ENCODE data around the gene ABHD11. TPM values are rescaled to one million over a fixed set of nuclear protein-coding genes. Genes with fewer than 3 reads are reported as not detected.
A peak's percentile ranks its signal among the peaks of the same experiment; 100 is the strongest.

The ABHD11 gene
- total RNA-seq, 1 experiment from 2014 or later, result 67.7 TPM

- TF ChIP-seq CTCF (IDR thresholded peaks at IDR 0.05; ENCODE audit: unreplicated experiment), result no peak
- Mint-ChIP-seq H3K27me3 (ENCODE audit: unreplicated experiment) (no peaks in the 10 kb centered on the region), H3K4me3 (ENCODE audit: low read depth, unreplicated experiment) (no peak overlapping the region), H3K36me3 (ENCODE audit: insufficient read depth, unreplicated experiment) (peaks cover 63% of the 10 kb centered on the region), H3K4me1 (ENCODE audit: low read depth, unreplicated experiment) (peaks cover 16% of the 10 kb centered on the region), H3K9me3 (ENCODE audit: low read depth, unreplicated experiment) (no peaks in the 10 kb centered on the region), H3K27ac (ENCODE audit: unreplicated experiment) (no peak overlapping the region)
- intact Hi-C loops (cut with micrococcal nuclease; ENCODE audit: unreplicated experiment), result no loop called here
- CTCF ChIA-PET, result interaction anchor here (0.7 kb wide), 1 partner anchor 99 kb away, joined by 3 read pairs; no protein-coding TSS in a partner anchor
- BruUV-seq (replicated peaks), result no TSS peak
- DNase-seq, result no peak
Observed at GRCh38 chr7:73705551-73705920, 33.1 kb downstream of the ABHD11 start.

- BruUV-seq (replicated peaks), result no TSS peak
- Mint-ChIP-seq H3K27ac (ENCODE audit: unreplicated experiment) (no peak overlapping the region), H3K4me1 (ENCODE audit: low read depth, unreplicated experiment) (peaks cover 16% of the 10 kb centered on the region), H3K4me3 (ENCODE audit: low read depth, unreplicated experiment) (no peak overlapping the region), H3K9me3 (ENCODE audit: low read depth, unreplicated experiment) (no peaks in the 10 kb centered on the region), H3K36me3 (ENCODE audit: insufficient read depth, unreplicated experiment) (peaks cover 67% of the 10 kb centered on the region), H3K27me3 (ENCODE audit: unreplicated experiment) (no peaks in the 10 kb centered on the region)
- TF ChIP-seq CTCF (IDR thresholded peaks at IDR 0.05; ENCODE audit: unreplicated experiment), result no peak
- CTCF ChIA-PET, result no interaction called here
- DNase-seq, result no peak
- intact Hi-C loops (cut with micrococcal nuclease; ENCODE audit: unreplicated experiment), result no loop called here
Observed at GRCh38 chr7:73704640-73705550, 33.7 kb downstream of the ABHD11 start.

GRCh38 chr7:73703757-73704639 is 34.6 kb downstream of the ABHD11 start:
- H3K4me3 Mint-ChIP-seq (ENCODE audit: low read depth, unreplicated experiment), result no peak overlapping the region
- no peak for TF ChIP-seq CTCF (IDR thresholded peaks at IDR 0.05; ENCODE audit: unreplicated experiment)
- CTCF ChIA-PET, result no interaction called here
- BruUV-seq (replicated peaks), result no TSS peak
- peaks cover 16% of the 10 kb centered on the region for H3K4me1 Mint-ChIP-seq (ENCODE audit: low read depth, unreplicated experiment)
- peaks cover 73% of the 10 kb centered on the region for H3K36me3 Mint-ChIP-seq (ENCODE audit: insufficient read depth, unreplicated experiment)
- DNase-seq, result no peak
- intact Hi-C loops (cut with micrococcal nuclease; ENCODE audit: unreplicated experiment), result no loop called here
- H3K9me3 Mint-ChIP-seq (ENCODE audit: low read depth, unreplicated experiment), result no peaks in the 10 kb centered on the region
- no peaks in the 10 kb centered on the region for H3K27me3 Mint-ChIP-seq (ENCODE audit: unreplicated experiment)
- no peak overlapping the region for H3K27ac Mint-ChIP-seq (ENCODE audit: unreplicated experiment)

GRCh38 chr7:73703225-73703624 is 35.4 kb downstream of the ABHD11 start:
- CTCF ChIA-PET, result no interaction called here
- Mint-ChIP-seq H3K4me3 (ENCODE audit: low read depth, unreplicated experiment) (no peak overlapping the region), H3K36me3 (ENCODE audit: insufficient read depth, unreplicated experiment) (peaks cover 75% of the 10 kb centered on the region)

More at GRCh38 chr7:73703225-73703624, 35.4 kb downstream of the ABHD11 start:
- no peak for DNase-seq
- no peaks in the 10 kb centered on the region for H3K27me3 Mint-ChIP-seq (ENCODE audit: unreplicated experiment)
- no peak for TF ChIP-seq CTCF (IDR thresholded peaks at IDR 0.05; ENCODE audit: unreplicated experiment)
- no TSS peak for BruUV-seq (replicated peaks)
- H3K9me3 Mint-ChIP-seq (ENCODE audit: low read depth, unreplicated experiment), result no peaks in the 10 kb centered on the region
- peaks cover 16% of the 10 kb centered on the region for H3K4me1 Mint-ChIP-seq (ENCODE audit: low read depth, unreplicated experiment)
- peak overlapping the region; percentile 27 for H3K27ac Mint-ChIP-seq (ENCODE audit: unreplicated experiment)
- intact Hi-C loops (cut with micrococcal nuclease; ENCODE audit: unreplicated experiment), result no loop called here

Measured in Calu3 (cell line).